K562 (cell line): ENCODE results near the gene CD74. TPM values are rescaled to one million over a fixed set of nuclear protein-coding genes. Genes with fewer than 3 reads are reported as not detected.

Experiments used
- ATAC-seq: fragments of 200-7000 bp; cut with Tn5 transposase; 3 replicates; pipeline ENCODE4 v1.9.1; 2020; ENCODE audit warnings: moderate library complexity
- BruUV-seq: library from RNA; stranded (reverse); fragments of 400-500 nt; replicated peaks from 2 replicates; lab custom pipeline; 2021; lab: Mats Ljungman, UMichigan
- CTCF ChIA-PET: fragments of 300-600 bp; formaldehyde crosslinking; extraction: SDS; loops from one replicate; lab custom pipeline; 2021; ENCODE audit warnings: low intra/inter-chr PET ratio; lab: Yijun Ruan, JAX
- POLR2A ChIA-PET: fragments of 300-600, 350-650 bp; sonication (Branson Sonifier 250); formaldehyde crosslinking; extraction: SDS; loops from one replicate; lab custom pipeline; 2021; ENCODE audit warnings: antibody characterized with exemption, inconsistent platforms; lab: Yijun Ruan, JAX
- DNase-seq, 4 experiments: peaks; one replicate each; pipeline versions ENCODE4 v3.0.0 to v3.0.0-alpha.2; 2011 to 2018; ENCODE audit warnings: low spot score in 3 of 4, mixed read lengths in 3 of 4; ENCODE audit errors: extremely low read depth in 1 of 4
- FAIRE-seq: peaks from 2 replicates; lab custom pipeline; 2011; peaks lifted over from hg19 to GRCh38; lab: Jason Lieb, UNC
- H2AFZ ChIP-seq: 2 replicates; pipeline ENCODE4 v1.6.0; 2011; ENCODE audit warnings: low read depth, low read length, control low read depth, inconsistent platforms
- H3K27ac ChIP-seq: fragments of 200-600 bp; 3 replicates; pipeline ENCODE4 v1.8.0; 2011; ENCODE audit warnings: low read depth, mild to moderate bottlenecking, control low read depth, inconsistent platforms, low read length, moderate library complexity, mixed read lengths; ENCODE audit errors: extremely low read depth
- H3K27me3 ChIP-seq, 2 experiments: fragments of 300-600 bp in 1 of 2; 2 replicates in 1 of 2; 3 replicates in 1 of 2; pipeline versions ENCODE4 v1.6.0 to v1.8.0; 2011; ENCODE audit warnings: inconsistent platforms in 2 of 2, low read length in 2 of 2, mild to moderate bottlenecking in 1 of 2, mixed read lengths in 1 of 2, moderate library complexity in 1 of 2; ENCODE audit not compliant: control insufficient read depth in 2 of 2, insufficient read depth in 2 of 2
- H3K36me3 ChIP-seq: fragments of 300-600 bp; 3 replicates; pipeline ENCODE4 v1.8.0; 2011; ENCODE audit warnings: mild to moderate bottlenecking, low read length, inconsistent platforms; ENCODE audit not compliant: control insufficient read depth, insufficient read depth
- H3K4me1 ChIP-seq, 2 experiments: fragments of 200-600 bp in 1 of 2; replicated peaks in 1 of 2; 2 replicates in 1 of 2; 3 replicates in 1 of 2; pipeline versions ENCODE4 v1.5.1 to v1.8.0; 2011; ENCODE audit warnings: inconsistent platforms in 2 of 2, low read length in 2 of 2, mild to moderate bottlenecking in 1 of 2, mixed read lengths in 1 of 2, moderate library complexity in 1 of 2; ENCODE audit not compliant: control insufficient read depth in 2 of 2, insufficient read depth in 2 of 2
- H3K4me2 ChIP-seq: 2 replicates; pipeline ENCODE4 v1.6.1; 2011; ENCODE audit warnings: low read length, control low read depth, inconsistent platforms, mixed read lengths; ENCODE audit not compliant: insufficient read depth
- H3K4me3 ChIP-seq: fragments of 200-600 bp; sonication (generic), shearing (Covaris generic); 2 replicates; pipeline ENCODE4 v1.5.1; 2016; ENCODE audit warnings: control low read depth, inconsistent platforms
- H3K79me2 ChIP-seq: fragments of 200-600 bp; 3 replicates; pipeline ENCODE4 v1.8.0; 2011; ENCODE audit warnings: low read length, inconsistent platforms; ENCODE audit not compliant: control insufficient read depth, insufficient read depth
- H3K9ac ChIP-seq, 2 experiments: 2 replicates each; pipeline versions ENCODE4 v1.6.0 to v1.6.1; 2011; ENCODE audit warnings: low read depth in 2 of 2, low read length in 2 of 2, control low read depth in 1 of 2, inconsistent platforms in 1 of 2, mild to moderate bottlenecking in 1 of 2, mixed read lengths in 1 of 2; ENCODE audit not compliant: insufficient read depth in 1 of 2
- H3K9me1 ChIP-seq: one replicate; pipeline ENCODE4 v1.6.0; 2011; ENCODE audit warnings: inconsistent platforms, mild to moderate bottlenecking, low read length, moderate library complexity; ENCODE audit not compliant: control insufficient read depth, insufficient read depth
- H3K9me3 ChIP-seq: replicated peaks from 2 replicates; pipeline ENCODE4 v1.5.1; 2011; ENCODE audit warnings: low read depth, low read length, inconsistent platforms; ENCODE audit not compliant: control insufficient read depth, insufficient read depth
- H4K20me1 ChIP-seq: replicated peaks from 2 replicates; pipeline ENCODE4 v1.6.1; 2011; ENCODE audit warnings: low read length, inconsistent platforms, mixed read lengths; ENCODE audit not compliant: control insufficient read depth, insufficient read depth
- CTBP1 ChIP-seq: fragments of 450-650 bp; IDR thresholded peaks from 2 replicates; pipeline ENCODE4 v1.6.1; 2016; ENCODE audit warnings: borderline replicate concordance
- GTF2F1 ChIP-seq: IDR thresholded peaks from 2 replicates; pipeline ENCODE4 v1.6.1; 2011; ENCODE audit warnings: low read depth, low read length, improper control_type of control experiment
- HES1 ChIP-seq: fragments of 450-650 bp; IDR thresholded peaks from 2 replicates; pipeline ENCODE4 v1.6.1; 2016; ENCODE audit warnings: low read depth, mild to moderate bottlenecking, moderate library complexity
- NFYB ChIP-seq: IDR thresholded peaks from 2 replicates; pipeline ENCODE4 v1.6.1; 2011; ENCODE audit warnings: mild to moderate bottlenecking, moderate library complexity; ENCODE audit not compliant: insufficient read length; ENCODE audit errors: extremely low read depth
- NR1H2 ChIP-seq: sonication (generic); formaldehyde crosslinking; IDR thresholded peaks from 2 replicates; pipeline ENCODE4 v1.4.0; 2020; ENCODE audit warnings: mild to moderate bottlenecking, missing genetic modification reagents
- PHB ChIP-seq: fragments of 250-450 bp; sonication (Bioruptor Pico); IDR thresholded peaks from 2 replicates; pipeline ENCODE4 v1.5.0; 2021
- PML ChIP-seq: IDR thresholded peaks from 2 replicates; pipeline ENCODE4 v1.6.1; 2012; ENCODE audit warnings: low read length, inconsistent platforms
- PRDM10 ChIP-seq: fragments of 450-650 bp; IDR thresholded peaks from 2 replicates; pipeline ENCODE4 v1.6.1; 2018; ENCODE audit not compliant: partially characterized antibody
- SNAPC5 ChIP-seq: fragments of 250-450 bp; sonication (Bioruptor Pico); IDR thresholded peaks from 2 replicates; pipeline ENCODE4 v1.8.0; 2021; ENCODE audit warnings: moderate library complexity, mild to moderate bottlenecking, inconsistent platforms
- VEZF1 ChIP-seq: fragments of 200-800 bp; sonication (Bioruptor generic); IDR thresholded peaks from 2 replicates; pipeline ENCODE4 v1.6.1; 2017; ENCODE audit warnings: missing genetic modification characterization, missing compliant biosample characterization
- YY1 ChIP-seq, 3 experiments: IDR thresholded peaks; 2 replicates each; pipeline ENCODE4 v1.6.1; 2011; ENCODE audit warnings: low read length in 2 of 3, mild to moderate bottlenecking in 2 of 3, moderate library complexity in 2 of 3, borderline replicate concordance in 1 of 3, control low read depth in 1 of 3, low read depth in 1 of 3; ENCODE audit not compliant: insufficient read depth in 3 of 3, insufficient replicate concordance in 2 of 3, control insufficient read depth in 1 of 3, insufficient read length in 1 of 3; ENCODE audit errors: extremely low read depth in 1 of 3
- ZBTB12 ChIP-seq: fragments of 250-450 bp; sonication (Bioruptor Pico); IDR thresholded peaks from 2 replicates; pipeline ENCODE4 v1.4.0; 2020
- ZC3H11A ChIP-seq: IDR thresholded peaks from 2 replicates; pipeline ENCODE4 v1.6.1; 2012; ENCODE audit warnings: low read depth, low read length, improper control_type of control experiment
- ZNF24 ChIP-seq: fragments of 450-650 bp; IDR thresholded peaks from 2 replicates; pipeline ENCODE4 v1.6.1; 2016
- WGBS: fragments of 100-300 bp; shearing (Covaris generic); methylation state at CpG from one replicate; pipeline ENCODE4 v1.1.6; 2016; ENCODE audit warnings: low coverage, mixed read lengths; ENCODE audit not compliant: insufficient coverage; ENCODE audit errors: missing lambda C conversion rate; 5-methylcytosine and 5-hydroxymethylcytosine counted together
- in situ Hi-C: fragments of 300-500 bp; cut with MboI; formaldehyde crosslinking; loops from 4 replicates; pipeline ENCODE4 v1.15.0; 2018; ENCODE audit warnings: inconsistent platforms, mixed read lengths
- intact Hi-C: fragments of 100-400 bp; cut with micrococcal nuclease; formaldehyde crosslinking; loops from 2 replicates; pipeline ENCODE4 v1.14.2; 2022
- polyA plus RNA-seq, 8 experiments: library from polyadenylated mRNA; depleted of rRNA in 4 of 8; stranded (reverse) in 5 of 8; unstranded in 3 of 8; fragments of >200 nt; fragmentation: Nextera tagmentation in 2 of 8; fragmentation: Illumina TruSeq in 1 of 8; extraction: Ambion mirVana in 2 of 8; extraction: Trizol in 1 of 8; gene quantifications; 2 replicates each; pipeline versions ENCODE4 v1.2.1 to v1.2.3, GENCODE V29; 2011 to 2014; ENCODE audit warnings: inconsistent platforms in 1 of 8, missing spikeins in 1 of 8
- total RNA-seq, 7 experiments: library from RNA; depleted of rRNA in 6 of 7; stranded (reverse); fragments of >200 nt in 6 of 7; fragmentation: Illumina TruSeq in 2 of 7; extraction: Trizol in 2 of 7; gene quantifications; 2 replicates each; pipeline versions ENCODE4 v1.2.1 to v1.2.3, GENCODE V29; 2011 to 2021; ENCODE audit warnings: low replicate concordance in 1 of 7

CD74 gene
- total and polyA plus RNA-seq, 9 of the 15 experiments (the other 6 are each of a cell fraction or from before 2014, with no cell fraction given) = 0.07 to 4.8 (median 0.32) TPM

GRCh38 chr5:150410524-150411244 is 2.0 kb downstream of the CD74 start:
- POLR2A ChIA-PET = interaction anchor here (0.5 to 1.6 kb wide), 9 partner anchors 10 to 1489 kb away, joined by 3 read pairs; no protein-coding TSS in a partner anchor
- H3K4me1 ChIP-seq = peaks cover 4 to 12% of the 10 kb centered on the region in 2 experiments; a peak in 3 of 5 replicates
- no peaks in the 10 kb centered on the region for H3K36me3 ChIP-seq
- in situ Hi-C loops (no loop called here), intact Hi-C loops (no loop called here)
- no peaks in the 10 kb centered on the region for H3K9me1 ChIP-seq
- ATAC-seq (peak; percentile 73), FAIRE-seq (peak; percentile 75), DNase-seq (peak in 1 of 4 experiments; percentile 42)
- H3K4me2 ChIP-seq = no peak overlapping the region
- H3K9me3 ChIP-seq = no peaks in the 10 kb centered on the region
- H4K20me1 ChIP-seq = 0 out of 2 replicates have a peak, but pooled peaks cover 5% of the 10 kb centered on the region
- H3K27me3 ChIP-seq = peaks cover 2 to 8% of the 10 kb centered on the region in 2 experiments; a peak in 1 of 5 replicates
- no peak overlapping the region for H3K27ac ChIP-seq
- no TSS peak for BruUV-seq
- CTCF ChIA-PET = no interaction called here
- WGBS = 30% methylated on average over 4 of the region's 4 CpGs
- no peaks in the 10 kb centered on the region for H3K79me2 ChIP-seq
- no peak overlapping the region for H3K4me3 ChIP-seq
- H2AFZ ChIP-seq = no peak overlapping the region
- H3K9ac ChIP-seq = no peak overlapping the region
- TF ChIP-seq ZC3H11A = no peak
- TF ChIP-seq PML = no peak
- TF ChIP-seq PHB (CRISPR knock-in tag) = no peak
- peak; percentile 21; the same call in 1 of the 2 replicates for TF ChIP-seq VEZF1 (CRISPR knock-in tag)
- TF ChIP-seq ZNF24 = no peak
- peak; percentile 49 for TF ChIP-seq PRDM10
- TF ChIP-seq GTF2F1 = peak; percentile 75; the same call in 1 of the 2 replicates
- TF ChIP-seq NFYB = peak; percentile 97
- TF ChIP-seq YY1 (IDR thresholded peaks at IDR 0.05; ENCODE audit: borderline replicate concordance in 1 of 3, control insufficient read depth in 1 of 3, extremely low read depth in 1 of 3, insufficient read depth in 3 of 3, insufficient read length in 1 of 3, insufficient replicate concordance in 2 of 3, low read depth in 1 of 3, low read length in 2 of 3) = peak in 1 of 3 experiments; percentile 9
- TF ChIP-seq SNAPC5 (CRISPR knock-in tag) = no peak
- TF ChIP-seq HES1 = peak; percentile 54; the same call in 1 of the 2 replicates
- no peak for TF ChIP-seq NR1H2
- TF ChIP-seq ZBTB12 = peak; percentile 43; the same call in 1 of the 2 replicates
- TF ChIP-seq CTBP1 = no peak
